CD4-positive, alpha-beta T cell (primary cell): Measurements from ENCODE around the gene EML3. TPM values are rescaled to one million over a fixed set of nuclear protein-coding genes. Genes with fewer than 3 reads are reported as not detected.

Source experiments
- ATAC-seq: fragments of 200-7000 bp; cut with Tn5 transposase; one replicate; pipeline ENCODE4 v1.10.0; 2022; ENCODE audit warnings: mild to moderate bottlenecking; ENCODE audit not compliant: poor library complexity
- CTCF ChIA-PET: fragments of 350-600 bp; sonication (Branson Sonifier 250); formaldehyde crosslinking; loops from one replicate; lab custom pipeline; 2021; ENCODE audit warnings: antibody characterized with exemption, inconsistent platforms; lab: Charles Lee
- POLR2A ChIA-PET: fragments of 350-600 bp; sonication (Branson Sonifier 250); formaldehyde crosslinking; loops from one replicate; lab custom pipeline; 2021; ENCODE audit warnings: antibody characterized with exemption, inconsistent platforms; lab: Charles Lee
- DNase-seq, 14 experiments: peaks; one replicate each; pipeline ENCODE4 v3.0.0-alpha.2; 2013 to 2020; ENCODE audit warnings: mixed read lengths in 2 of 14
- H3K27ac ChIP-seq, 2 donors: one replicate each; pipeline versions ENCODE4 v1.5.1 to v1.7.0; 2013; ENCODE audit warnings: low read length in 2 of 2, low read depth in 1 of 2, mild to moderate bottlenecking in 1 of 2
- H3K27me3 ChIP-seq, 2 experiments: 1 replicate in 1 of 2; 2 replicates in 1 of 2; pipeline versions ENCODE4 v1.6.1 to v1.7.0; 2013; ENCODE audit warnings: low read length in 2 of 2, control low read depth in 1 of 2, mild to moderate bottlenecking in 1 of 2, moderate library complexity in 1 of 2; ENCODE audit not compliant: insufficient read depth in 2 of 2, control insufficient read depth in 1 of 2
- H3K36me3 ChIP-seq: one replicate; pipeline ENCODE4 v1.6.1; 2013; ENCODE audit warnings: low read length, control low read depth; ENCODE audit not compliant: insufficient read depth
- H3K4me1 ChIP-seq: one replicate; pipeline ENCODE4 v1.6.1; 2013; ENCODE audit warnings: low read length, control low read depth; ENCODE audit not compliant: insufficient read depth
- H3K4me3 ChIP-seq: one replicate; pipeline ENCODE4 v1.5.1; 2013; ENCODE audit warnings: mild to moderate bottlenecking, low read length, moderate library complexity
- H3K9me3 ChIP-seq, 2 experiments: 1 replicate in 1 of 2; 2 replicates in 1 of 2; pipeline versions ENCODE4 v1.6.1 to v1.7.0; 2013; ENCODE audit warnings: low read length in 2 of 2, mild to moderate bottlenecking in 2 of 2, control low read depth in 1 of 2, moderate library complexity in 1 of 2; ENCODE audit not compliant: control insufficient read depth in 1 of 2, insufficient read depth in 1 of 2
- H3K27ac Mint-ChIP-seq: one replicate; pipeline ENCODE4 v1.8.0; 2020; ENCODE audit warnings: mixed read lengths
- H3K27me3 Mint-ChIP-seq: one replicate; pipeline ENCODE4 v1.8.0; 2021; ENCODE audit warnings: mixed read lengths
- H3K36me3 Mint-ChIP-seq: one replicate; pipeline ENCODE4 v1.8.0; 2021; ENCODE audit warnings: low read depth, mixed read lengths
- H3K4me1 Mint-ChIP-seq: one replicate; pipeline ENCODE4 v1.8.0; 2021; ENCODE audit warnings: low read depth, mixed read lengths
- H3K4me3 Mint-ChIP-seq: one replicate; pipeline ENCODE4 v1.8.0; 2020; ENCODE audit warnings: mild to moderate bottlenecking, mixed read lengths
- H3K9me3 Mint-ChIP-seq: one replicate; pipeline ENCODE4 v1.8.0; 2020; ENCODE audit warnings: mixed read lengths
- intact Hi-C, 2 experiments: fragments of 100-400 bp; cut with DNase I in 1 of 2; cut with micrococcal nuclease in 1 of 2; formaldehyde crosslinking; loops; one replicate each; pipeline versions ENCODE4 v1.15.1 to v1.9.0; 2023 to 2025; cut with DNase I, micrococcal nuclease
- total RNA-seq, 174 experiments: library from RNA in 2 of 174; stranded (reverse) in 2 of 174; gene quantifications; one replicate each; pipeline ENCODE4 v1.2.3 and lab custom pipeline; 2021 to 2026
- TF ChIP-seq, protein P1 (sequence below): fragments of 200-600 bp; IDR thresholded peaks from one replicate; pipeline ENCODE4 v1.8.0; 2022; ENCODE audit warnings: antibody characterized with exemption, mild to moderate bottlenecking

EML3 gene
- total RNA-seq, 2 experiments from 2014 or later, result 142 to 144 TPM

DNA sequence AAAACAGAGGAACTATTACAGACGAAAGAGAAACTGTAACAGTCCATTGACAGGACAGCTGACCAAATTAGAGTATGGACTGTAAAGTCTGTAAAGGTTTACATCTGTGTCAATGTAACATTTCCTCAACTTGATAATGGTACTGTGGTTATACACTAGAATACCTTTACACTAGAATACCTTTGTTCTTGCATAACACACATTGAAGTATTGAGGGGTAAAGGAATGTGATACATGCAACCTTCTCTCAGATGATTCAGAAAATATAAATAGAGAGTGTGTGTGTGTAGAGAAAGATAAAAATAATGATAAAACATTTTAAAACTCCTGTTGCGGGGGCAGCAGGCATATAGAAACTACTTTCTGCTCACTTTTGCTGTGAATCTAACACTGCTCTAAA is 33.3 kb downstream of the EML3 start:
- intact Hi-C loops, result no loop called here
- no peak overlapping the region for H3K27ac Mint-ChIP-seq
- no peak overlapping the region for H3K4me3 Mint-ChIP-seq
- H3K27me3 Mint-ChIP-seq, result no peaks in the 10 kb centered on the region
- DNase-seq (no peak), ATAC-seq (no peak)
- TF ChIP-seq, protein P1, sequence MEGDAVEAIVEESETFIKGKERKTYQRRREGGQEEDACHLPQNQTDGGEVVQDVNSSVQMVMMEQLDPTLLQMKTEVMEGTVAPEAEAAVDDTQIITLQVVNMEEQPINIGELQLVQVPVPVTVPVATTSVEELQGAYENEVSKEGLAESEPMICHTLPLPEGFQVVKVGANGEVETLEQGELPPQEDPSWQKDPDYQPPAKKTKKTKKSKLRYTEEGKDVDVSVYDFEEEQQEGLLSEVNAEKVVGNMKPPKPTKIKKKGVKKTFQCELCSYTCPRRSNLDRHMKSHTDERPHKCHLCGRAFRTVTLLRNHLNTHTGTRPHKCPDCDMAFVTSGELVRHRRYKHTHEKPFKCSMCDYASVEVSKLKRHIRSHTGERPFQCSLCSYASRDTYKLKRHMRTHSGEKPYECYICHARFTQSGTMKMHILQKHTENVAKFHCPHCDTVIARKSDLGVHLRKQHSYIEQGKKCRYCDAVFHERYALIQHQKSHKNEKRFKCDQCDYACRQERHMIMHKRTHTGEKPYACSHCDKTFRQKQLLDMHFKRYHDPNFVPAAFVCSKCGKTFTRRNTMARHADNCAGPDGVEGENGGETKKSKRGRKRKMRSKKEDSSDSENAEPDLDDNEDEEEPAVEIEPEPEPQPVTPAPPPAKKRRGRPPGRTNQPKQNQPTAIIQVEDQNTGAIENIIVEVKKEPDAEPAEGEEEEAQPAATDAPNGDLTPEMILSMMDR, result no peak
- CTCF ChIA-PET, result no interaction called here
- H3K4me1 Mint-ChIP-seq, result peaks cover 11% of the 10 kb centered on the region
- Histone ChIP-seq H3K27me3 (no peaks in the 10 kb centered on the region), H3K9me3 (no peaks in the 10 kb centered on the region), H3K36me3 (peaks cover 61% of the 10 kb centered on the region), H3K27ac (no peak overlapping the region), H3K4me3 (no peak overlapping the region), H3K4me1 (peaks cover 16% of the 10 kb centered on the region)
- peaks cover 76% of the 10 kb centered on the region for H3K36me3 Mint-ChIP-seq
- POLR2A ChIA-PET, result interaction anchor here (0.6 to 1.5 kb wide), 2 partner anchors 8 to 12 kb away, joined by 6 to 7 read pairs; partner anchors contain the start of gene TUT1
- no peaks in the 10 kb centered on the region for H3K9me3 Mint-ChIP-seq

DNA sequence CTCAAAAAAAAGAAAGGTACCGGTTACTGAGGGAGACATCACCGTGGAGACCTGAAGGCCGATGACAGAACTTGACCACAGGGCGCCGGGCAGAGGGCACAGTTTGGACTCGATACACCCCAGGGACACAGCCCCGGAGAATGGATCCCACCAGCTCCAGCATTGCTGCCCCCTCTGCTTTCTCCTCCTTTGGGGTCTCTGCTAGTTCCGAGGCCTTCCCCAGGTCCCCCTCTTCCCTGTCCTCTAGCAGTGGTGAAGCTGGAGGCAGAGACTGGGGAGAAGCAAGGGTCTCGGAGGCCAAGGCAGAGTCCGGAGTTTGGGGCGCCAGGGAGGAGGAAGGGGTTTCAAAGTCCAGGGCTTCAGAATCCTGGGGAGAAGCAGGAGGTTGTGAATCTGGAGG is 34.0 kb downstream of the EML3 start:
- intact Hi-C loops, result no loop called here
- ChIA-PET POLR2A (interaction anchor here (0.6 to 1.5 kb wide), 2 partner anchors 8 to 13 kb away, joined by 6 to 7 read pairs; partner anchors contain the start of gene TUT1), CTCF (no interaction called here)
- H3K27me3 ChIP-seq, result no peaks in the 10 kb centered on the region
- no peaks in the 10 kb centered on the region for H3K9me3 Mint-ChIP-seq
- TF ChIP-seq, protein P1, result no peak
- H3K36me3 ChIP-seq, result peaks cover 54% of the 10 kb centered on the region
- ATAC-seq (no peak), DNase-seq (no peak)
- H3K27ac Mint-ChIP-seq, result no peak overlapping the region
- H3K27me3 Mint-ChIP-seq, result no peaks in the 10 kb centered on the region
- no peak overlapping the region for H3K4me3 ChIP-seq
- H3K9me3 ChIP-seq, result no peaks in the 10 kb centered on the region
- H3K36me3 Mint-ChIP-seq, result peaks cover 75% of the 10 kb centered on the region
- H3K4me1 ChIP-seq, result peaks cover 17% of the 10 kb centered on the region
- H3K27ac ChIP-seq, result no peak overlapping the region
- H3K4me1 Mint-ChIP-seq, result peaks cover 17% of the 10 kb centered on the region
- no peak overlapping the region for H3K4me3 Mint-ChIP-seq

DNA sequence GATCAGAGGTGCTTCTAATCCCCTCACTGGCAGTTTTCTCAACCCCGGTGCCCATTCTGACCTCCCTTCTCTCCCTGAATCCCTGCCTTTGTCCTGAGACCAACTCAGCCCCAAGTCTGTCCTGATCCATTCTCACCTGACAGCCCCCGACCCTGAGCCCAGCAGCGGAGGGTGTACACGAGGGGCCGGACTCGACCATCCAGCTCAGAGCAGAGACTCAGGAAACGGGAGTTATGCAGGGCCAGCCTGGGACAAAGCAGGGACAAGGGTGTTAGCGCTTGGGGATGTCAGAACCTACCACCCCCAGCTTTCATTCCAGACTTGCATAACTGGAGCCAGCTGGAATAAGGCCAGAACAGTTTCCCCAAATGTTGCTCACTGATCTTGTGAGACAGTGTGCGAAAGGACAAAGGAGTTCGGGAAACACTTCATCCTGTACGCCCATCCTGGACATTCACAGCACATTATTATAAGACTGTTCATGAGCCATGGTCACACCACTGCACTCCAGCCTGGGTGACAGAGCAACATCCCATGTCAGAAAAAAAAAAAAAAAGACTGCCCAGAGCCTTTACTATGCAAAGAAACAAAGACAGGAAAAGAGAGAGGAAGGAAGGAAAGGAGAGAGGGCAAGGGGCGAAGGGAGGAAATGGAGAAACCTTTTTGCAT is 35.4 kb downstream of the EML3 start:
- Mint-ChIP-seq H3K4me1 (peaks cover 29% of the 10 kb centered on the region), H3K27ac (no peak overlapping the region), H3K9me3 (no peaks in the 10 kb centered on the region), H3K27me3 (no peaks in the 10 kb centered on the region), H3K36me3 (peaks cover 76% of the 10 kb centered on the region), H3K4me3 (no peak overlapping the region)
- Histone ChIP-seq H3K27me3 (no peaks in the 10 kb centered on the region), H3K36me3 (peaks cover 53% of the 10 kb centered on the region), H3K27ac (no peak overlapping the region), H3K9me3 (no peaks in the 10 kb centered on the region), H3K4me1 (peaks cover 30% of the 10 kb centered on the region), H3K4me3 (no peak overlapping the region)
- ChIA-PET CTCF (interaction anchor here (1.0 kb wide), 1 partner anchor 152 kb away, joined by 3 read pairs; no protein-coding TSS in a partner anchor), POLR2A (interaction anchor here (5.8 kb wide), 1 partner anchor 15 kb away, joined by 127 read pairs; the partner anchor contains the start of gene TUT1)
- TF ChIP-seq, protein P1, result no peak
- ATAC-seq (no peak), DNase-seq (no peak)
- intact Hi-C loops, result no loop called here
